BJ (cell line): ENCODE measurements around the gene NAMPT. TPM values are rescaled to one million over a fixed set of nuclear protein-coding genes. Genes with fewer than 3 reads are reported as not detected.
A peak's percentile ranks its signal among the peaks of the same experiment; 100 is the strongest.

ENCODE experiments used
- CTCF ChIA-PET: fragments of 350-600 bp; formaldehyde crosslinking; extraction: SDS; loops from one replicate; lab custom pipeline; 2021; ENCODE audit warnings: antibody characterized with exemption, inconsistent platforms; lab: Yijun Ruan, JAX
- POLR2A ChIA-PET: fragments of 300-600 bp; sonication (Branson Sonifier 250); formaldehyde crosslinking; extraction: SDS; loops from one replicate; lab custom pipeline; 2021; ENCODE audit warnings: antibody characterized with exemption; lab: Charles Lee
- DNase-seq: peaks from one replicate; pipeline ENCODE4 v3.0.0-alpha.2; 2011; ENCODE audit warnings: low read depth
- H3K27me3 ChIP-seq: 2 replicates; pipeline ENCODE4 v1.6.0; 2011; ENCODE audit warnings: low read length; ENCODE audit not compliant: control insufficient read depth, insufficient read depth
- H3K36me3 ChIP-seq: 2 replicates; pipeline ENCODE4 v1.5.1; 2011; ENCODE audit warnings: low read length; ENCODE audit not compliant: control insufficient read depth, insufficient read depth
- H3K4me3 ChIP-seq: 2 replicates; pipeline ENCODE4 v1.5.1; 2011; ENCODE audit warnings: low read depth, mild to moderate bottlenecking, control low read depth, low read length
- CTCF ChIP-seq: IDR thresholded peaks from 2 replicates; pipeline ENCODE4 v1.5.1; 2011; ENCODE audit warnings: low read depth, mild to moderate bottlenecking, control low read depth, inconsistent platforms, low read length, moderate library complexity; ENCODE audit not compliant: insufficient read depth
- polyA minus RNA-seq: library from RNA; depleted of rRNA, polyadenylated mRNA; stranded (reverse); fragments of >200 nt; gene quantifications from 2 replicates; pipeline ENCODE4 v1.2.3, GENCODE V29; 2011; rRNA and poly(A)+ RNA removed
- polyA plus RNA-seq: library from polyadenylated mRNA; depleted of rRNA; stranded (reverse); fragments of >200 nt; gene quantifications from 2 replicates; pipeline ENCODE4 v1.2.3, GENCODE V29; 2011; rRNA removed

Gene NAMPT
- polyA plus RNA-seq (29.9 and 45.2 TPM in 2 replicates), polyA minus RNA-seq (30.9 and 32.5 TPM in 2 replicates)

DNA sequence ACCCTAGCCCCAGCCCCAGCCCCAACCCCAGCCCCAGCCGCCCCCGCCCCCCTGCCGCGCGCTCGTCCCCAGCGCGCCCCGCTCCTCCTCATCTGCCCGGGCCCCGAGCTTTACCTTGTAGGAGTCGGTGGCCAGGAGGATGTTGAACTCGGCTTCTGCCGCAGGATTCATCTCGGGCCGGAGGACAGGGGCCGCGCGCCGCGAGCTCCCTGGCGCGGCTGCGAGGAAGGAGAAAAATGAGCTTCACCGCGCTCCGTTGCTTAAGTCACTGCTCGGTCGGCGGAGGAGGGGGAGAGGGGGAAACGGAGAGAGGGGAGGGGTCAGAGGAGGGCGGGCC is at the start of gene NAMPT:
NAMPT (minus strand) TSS at position 270 of the 337 bp plus-strand sequence; CDS start at position 171, 99 bp downstream.
- CTCF ChIA-PET, result interaction anchor here (0.6 to 1.9 kb wide), 7 partner anchors 9 to 375 kb away, joined by 3 to 11 read pairs (median 3); no protein-coding TSS in a partner anchor
- no peak for DNase-seq
- no peak for TF ChIP-seq CTCF
- POLR2A ChIA-PET, result interaction anchor here (0.6 to 1.0 kb wide), 4 partner anchors 15 to 373 kb away, joined by 3 to 4 read pairs (median 3); no protein-coding TSS in a partner anchor
- Histone ChIP-seq H3K4me3 (peak within 1 kb of the TSS; percentile 71), H3K36me3 (no peaks in the 10 kb centered on the region), H3K27me3 (no peaks in the 10 kb centered on the region)

DNA sequence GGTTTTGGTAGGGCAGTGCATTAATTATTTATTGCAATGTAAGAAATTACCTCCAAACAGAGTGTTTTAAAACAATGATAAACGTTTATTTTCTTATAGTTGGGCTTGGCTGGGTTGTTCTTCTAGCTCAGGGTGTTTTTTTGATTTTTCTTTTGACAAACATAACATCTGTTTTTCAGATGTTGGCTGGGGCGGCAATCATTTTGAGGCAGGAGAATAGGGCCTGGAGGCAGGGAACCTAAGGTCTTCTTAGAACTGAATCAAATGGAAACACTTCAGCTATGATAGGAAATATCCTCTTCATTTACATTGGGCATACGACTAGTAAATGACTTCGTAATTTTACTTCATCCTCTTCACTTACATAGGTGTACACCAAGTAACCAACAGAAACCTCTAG is 47.4 kb upstream of the NAMPT start:
- POLR2A ChIA-PET, result no interaction called here
- CTCF ChIA-PET, result interaction anchor here (1.0 to 1.3 kb wide), 2 partner anchors 11 to 42 kb away, joined by 3 read pairs; no protein-coding TSS in a partner anchor
- no peak for DNase-seq
- TF ChIP-seq CTCF, result no peak
- Histone ChIP-seq H3K27me3 (no peaks in the 10 kb centered on the region), H3K36me3 (no peaks in the 10 kb centered on the region), H3K4me3 (no peak overlapping the region)

GRCh38 chr7:106331441-106332175 is 46.8 kb upstream of the NAMPT start:
- Histone ChIP-seq H3K27me3 (no peaks in the 10 kb centered on the region), H3K36me3 (no peaks in the 10 kb centered on the region), H3K4me3 (no peak overlapping the region)
- DNase-seq, result no peak
- ChIA-PET POLR2A (no interaction called here), CTCF (interaction anchor here (1.0 to 1.3 kb wide), 2 partner anchors 12 to 42 kb away, joined by 3 read pairs; no protein-coding TSS in a partner anchor)
- TF ChIP-seq CTCF, result no peak

- ChIA-PET POLR2A (interaction anchor here (0.5 kb wide), 1 partner anchor 72 kb away, joined by 3 read pairs; no protein-coding TSS in a partner anchor), CTCF (interaction anchor here (0.8 to 1.2 kb wide), 3 partner anchors 11 to 64 kb away, joined by 3 read pairs; no protein-coding TSS in a partner anchor)
- Histone ChIP-seq H3K36me3 (no peaks in the 10 kb centered on the region), H3K4me3 (no peak overlapping the region), H3K27me3 (no peaks in the 10 kb centered on the region)
- DNase-seq, result peak; percentile 50
- TF ChIP-seq CTCF, result no peak
These were observed 45.4 kb upstream of the NAMPT start for GRCh38 chr7:106329971-106330733.

DNA sequence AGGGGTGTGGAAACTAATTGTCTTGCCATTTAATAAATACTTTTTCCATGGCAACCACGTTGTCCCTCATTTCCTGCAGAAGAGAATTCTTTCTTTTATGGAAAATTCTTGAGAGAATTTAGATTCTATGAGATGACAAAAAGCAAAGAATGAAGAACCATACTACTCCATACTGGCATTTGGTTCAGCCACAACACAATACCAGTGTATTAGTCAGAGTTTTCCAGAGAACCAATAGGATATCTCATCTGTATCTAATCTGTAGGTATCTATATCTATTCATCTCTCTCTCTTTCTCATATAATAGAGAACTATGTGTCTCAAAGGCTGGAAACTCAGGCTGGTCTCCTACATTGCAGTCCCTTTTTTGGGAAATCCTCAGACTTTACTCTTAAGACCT is 44.6 kb upstream of the NAMPT start:
- Histone ChIP-seq H3K27me3 (no peaks in the 10 kb centered on the region), H3K36me3 (no peaks in the 10 kb centered on the region), H3K4me3 (no peak overlapping the region)
- no peak for DNase-seq
- ChIA-PET POLR2A (no interaction called here), CTCF (interaction anchor here (1.1 to 1.2 kb wide), 2 partner anchors 11 to 18 kb away, joined by 3 read pairs; no protein-coding TSS in a partner anchor)
- no peak for TF ChIP-seq CTCF
